Measurements from ENCODE around the gene RAB4B. TPM values are rescaled to one million over a fixed set of nuclear protein-coding genes. Genes with fewer than 3 reads are reported as not detected.
A peak's percentile ranks its signal among the peaks of the same experiment; 100 is the strongest.
"Not testable (repeated sequence)": the region's sequence is repeated elsewhere in the genome, so short reads cannot be mapped to it uniquely, and the experiment has no call there.

Gene RAB4B
- polyA plus RNA-seq (2013, experiment 1 of 2) = 4.9 TPM
- 5.8 TPM for polyA plus RNA-seq (2013, experiment 2 of 2)

GRCh38 chr19:40777937-40778705, at the start of gene RAB4B:
TSS of gene RAB4B (plus strand) at chr19:40778247. CDS start at chr19:40778376, 129 bp downstream.
- no peaks in the 10 kb centered on the region for H3K79me1 ChIP-seq (ENCODE audit: low read length)

GRCh38 chr19:40730065-40730464, 48.0 kb upstream of the RAB4B start:
- H3K4me1 ChIP-seq (ENCODE audit: control insufficient read depth, low read depth, low read length); H3K27ac ChIP-seq (ENCODE audit: low read depth, low read length); H3K4me2 ChIP-seq (ENCODE audit: low read length); H3K79me1 ChIP-seq (ENCODE audit: low read length); H3K18ac ChIP-seq (ENCODE audit: low read length); H3K56ac ChIP-seq (ENCODE audit: low read length); DNase-seq; H4K5ac ChIP-seq (ENCODE audit: low read length); H3K4ac ChIP-seq (ENCODE audit: low read depth, low read length); H2BK15ac ChIP-seq (replicated peaks; ENCODE audit: low read depth); H2BK5ac ChIP-seq (ENCODE audit: low read length); H4K8ac ChIP-seq (ENCODE audit: low read depth, low read length); H3K79me2 ChIP-seq (ENCODE audit: control insufficient read depth, insufficient read depth, low read length); H3K4me3 ChIP-seq (ENCODE audit: low read length); H2AK5ac ChIP-seq (ENCODE audit: low read length); H3K23ac ChIP-seq (ENCODE audit: low read length); H2BK120ac ChIP-seq (ENCODE audit: low read depth, low read length); H3K36me3 ChIP-seq (ENCODE audit: control insufficient read depth, insufficient read depth, low read length); H3K27me3 ChIP-seq (ENCODE audit: insufficient read depth, low read length, poor library complexity); H3K9ac ChIP-seq (ENCODE audit: low read length): not testable (repeated sequence)
- WGBS (ENCODE audit: extremely low coverage, insufficient coverage, low lambda C conversion rate) = no CpG with 5 or more reads among the region's 5 CpGs

More at GRCh38 chr19:40777937-40778705, at the start of gene RAB4B:
- H4K5ac ChIP-seq (ENCODE audit: low read length) = peak within 1 kb of the TSS; percentile 91
- H3K9ac ChIP-seq (ENCODE audit: low read length) = peak within 1 kb of the TSS; percentile 89
- peak within 1 kb of the TSS; percentile 58 for H3K4ac ChIP-seq (ENCODE audit: low read depth, low read length)
- H2BK15ac ChIP-seq (replicated peaks; ENCODE audit: low read depth) = no peak within 1 kb of the TSS
- WGBS (ENCODE audit: extremely low coverage, insufficient coverage, low lambda C conversion rate) = no CpG with 5 or more reads among the region's 56 CpGs
- peak within 1 kb of the TSS; percentile 89 for H2BK5ac ChIP-seq (ENCODE audit: low read length)
- H2AK5ac ChIP-seq (ENCODE audit: low read length) = no peak within 1 kb of the TSS
- peak within 1 kb of the TSS; percentile 93 for H3K56ac ChIP-seq (ENCODE audit: low read length)
- no peaks in the 10 kb centered on the region for H3K79me2 ChIP-seq (ENCODE audit: control insufficient read depth, insufficient read depth, low read length)
- peaks cover 5% of the 10 kb centered on the region for H3K4me1 ChIP-seq (ENCODE audit: control insufficient read depth, low read depth, low read length)
- no peak within 1 kb of the TSS for H4K8ac ChIP-seq (ENCODE audit: low read depth, low read length)
- no peaks in the 10 kb centered on the region for H3K27me3 ChIP-seq (ENCODE audit: insufficient read depth, low read length, poor library complexity)
- peak within 1 kb of the TSS; percentile 94 for H3K4me2 ChIP-seq (ENCODE audit: low read length)
- H3K27ac ChIP-seq (ENCODE audit: low read depth, low read length) = peak within 1 kb of the TSS; percentile 96
- H3K36me3 ChIP-seq (ENCODE audit: control insufficient read depth, insufficient read depth, low read length) = no peaks in the 10 kb centered on the region
- H2BK120ac ChIP-seq (ENCODE audit: low read depth, low read length) = no peak within 1 kb of the TSS
- no peak within 1 kb of the TSS for H3K23ac ChIP-seq (ENCODE audit: low read length)
- peak within 1 kb of the TSS; percentile 77 for H3K18ac ChIP-seq (ENCODE audit: low read length)
- H3K4me3 ChIP-seq (ENCODE audit: low read length) = peak within 1 kb of the TSS; percentile 81
- DNase-seq = peak; percentile 100

GRCh38 chr19:40732304-40732703, 45.7 kb upstream of the RAB4B start:
- not testable (repeated sequence) for H2BK5ac ChIP-seq (ENCODE audit: low read length); H4K8ac ChIP-seq (ENCODE audit: low read depth, low read length); DNase-seq; H3K4me3 ChIP-seq (ENCODE audit: low read length); H3K23ac ChIP-seq (ENCODE audit: low read length); H3K56ac ChIP-seq (ENCODE audit: low read length); H3K9ac ChIP-seq (ENCODE audit: low read length); H2BK120ac ChIP-seq (ENCODE audit: low read depth, low read length); H3K79me2 ChIP-seq (ENCODE audit: control insufficient read depth, insufficient read depth, low read length); H3K27ac ChIP-seq (ENCODE audit: low read depth, low read length); H3K4ac ChIP-seq (ENCODE audit: low read depth, low read length); H3K79me1 ChIP-seq (ENCODE audit: low read length); H2AK5ac ChIP-seq (ENCODE audit: low read length); H3K27me3 ChIP-seq (ENCODE audit: insufficient read depth, low read length, poor library complexity); H2BK15ac ChIP-seq (replicated peaks; ENCODE audit: low read depth); H3K4me2 ChIP-seq (ENCODE audit: low read length); H3K4me1 ChIP-seq (ENCODE audit: control insufficient read depth, low read depth, low read length); H4K5ac ChIP-seq (ENCODE audit: low read length); H3K18ac ChIP-seq (ENCODE audit: low read length)
- peaks cover 10% of the 10 kb centered on the region for H3K36me3 ChIP-seq (ENCODE audit: control insufficient read depth, insufficient read depth, low read length)
- WGBS (ENCODE audit: extremely low coverage, insufficient coverage, low lambda C conversion rate) = no CpG with 5 or more reads among the region's 16 CpGs

- Histone ChIP-seq H3K79me2 (ENCODE audit: control insufficient read depth, insufficient read depth, low read length) (no peaks in the 10 kb centered on the region), H3K23ac (ENCODE audit: low read length) (no peak overlapping the region), H2BK120ac (ENCODE audit: low read depth, low read length) (no peak overlapping the region), H3K9ac (ENCODE audit: low read length) (no peak overlapping the region), H2BK5ac (ENCODE audit: low read length) (no peak overlapping the region), H3K4me1 (ENCODE audit: control insufficient read depth, low read depth, low read length) (no peaks in the 10 kb centered on the region), H2BK15ac (replicated peaks; ENCODE audit: low read depth) (no peak overlapping the region), H3K4ac (ENCODE audit: low read depth, low read length) (no peak overlapping the region), H3K27me3 (ENCODE audit: insufficient read depth, low read length, poor library complexity) (no peaks in the 10 kb centered on the region), H3K27ac (ENCODE audit: low read depth, low read length) (no peak overlapping the region), H3K18ac (ENCODE audit: low read length) (no peak overlapping the region), H2AK5ac (ENCODE audit: low read length) (no peak overlapping the region), H3K79me1 (ENCODE audit: low read length) (no peaks in the 10 kb centered on the region), H4K5ac (ENCODE audit: low read length) (no peak overlapping the region), H3K4me2 (ENCODE audit: low read length) (no peak overlapping the region), H3K56ac (ENCODE audit: low read length) (no peak overlapping the region), H3K4me3 (ENCODE audit: low read length) (no peak overlapping the region), H4K8ac (ENCODE audit: low read depth, low read length) (no peak overlapping the region), H3K36me3 (ENCODE audit: control insufficient read depth, insufficient read depth, low read length) (peaks cover 7% of the 10 kb centered on the region)
- no CpG with 5 or more reads among the region's 13 CpGs for WGBS (ENCODE audit: extremely low coverage, insufficient coverage, low lambda C conversion rate)
- DNase-seq = no peak
Measured at GRCh38 chr19:40733149-40733548, 44.9 kb upstream of the RAB4B start.

- Histone ChIP-seq H3K27me3 (ENCODE audit: insufficient read depth, low read length, poor library complexity) (no peaks in the 10 kb centered on the region), H4K8ac (ENCODE audit: low read depth, low read length) (no peak overlapping the region), H4K5ac (ENCODE audit: low read length) (no peak overlapping the region), H3K36me3 (ENCODE audit: control insufficient read depth, insufficient read depth, low read length) (peaks cover 7% of the 10 kb centered on the region), H3K4me1 (ENCODE audit: control insufficient read depth, low read depth, low read length) (no peaks in the 10 kb centered on the region), H3K18ac (ENCODE audit: low read length) (no peak overlapping the region), H2BK5ac (ENCODE audit: low read length) (no peak overlapping the region), H3K79me2 (ENCODE audit: control insufficient read depth, insufficient read depth, low read length) (no peaks in the 10 kb centered on the region), H3K4ac (ENCODE audit: low read depth, low read length) (no peak overlapping the region), H2BK15ac (replicated peaks; ENCODE audit: low read depth) (no peak overlapping the region), H3K4me3 (ENCODE audit: low read length) (no peak overlapping the region), H3K9ac (ENCODE audit: low read length) (no peak overlapping the region), H3K4me2 (ENCODE audit: low read length) (no peak overlapping the region), H3K79me1 (ENCODE audit: low read length) (no peaks in the 10 kb centered on the region), H2BK120ac (ENCODE audit: low read depth, low read length) (no peak overlapping the region), H3K23ac (ENCODE audit: low read length) (no peak overlapping the region), H3K56ac (ENCODE audit: low read length) (no peak overlapping the region), H2AK5ac (ENCODE audit: low read length) (no peak overlapping the region), H3K27ac (ENCODE audit: low read depth, low read length) (no peak overlapping the region)
- WGBS (ENCODE audit: extremely low coverage, insufficient coverage, low lambda C conversion rate) = no CpG with 5 or more reads among the region's 11 CpGs
- DNase-seq = no peak
Measured at GRCh38 chr19:40735013-40735771, 42.9 kb upstream of the RAB4B start.
